ENCODE results near the gene BCAP31. TPM values are rescaled to one million over a fixed set of nuclear protein-coding genes. Genes with fewer than 3 reads are reported as not detected.

The BCAP31 gene
- total and polyA plus RNA-seq, 2 donors (not counting 1 experiment from before 2014, with no cell fraction given), result 59.5 to 117 TPM

DNA sequence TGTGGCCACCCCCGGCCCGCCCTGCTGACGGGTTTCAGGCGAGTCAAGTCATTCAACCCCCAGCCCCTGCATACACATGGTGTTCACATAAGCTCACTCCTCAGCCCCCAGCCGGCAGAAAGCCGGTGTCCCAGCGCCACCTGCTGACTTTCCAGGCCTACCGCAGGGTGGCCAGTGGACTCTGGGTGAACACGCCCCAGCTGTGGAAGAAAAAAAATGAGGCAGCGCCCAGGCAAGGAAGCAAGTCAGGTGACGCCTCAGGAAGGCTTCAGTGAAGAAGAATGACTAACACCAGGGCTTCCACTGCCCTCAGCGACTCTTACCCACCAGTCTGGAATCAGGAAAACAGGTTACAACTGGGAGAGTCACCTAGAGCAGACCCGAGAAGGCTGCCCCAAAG is 15.8 kb downstream of the BCAP31 start:
- Histone ChIP-seq H3K4me2 (replicated peaks; ENCODE audit: low read depth, low read length, poor library complexity, severe bottlenecking) (no peak overlapping the region), H3K27me3 (replicated peaks in 1 of 4; ENCODE audit: control extremely low read depth in 1 of 4, control insufficient read depth in 3 of 4, insufficient read depth in 4 of 4, low read length in 3 of 4) (no peaks in the 10 kb centered on the region), H2AFZ (ENCODE audit: insufficient read depth, low read depth, low read length, poor library complexity, severe bottlenecking) (no peak overlapping the region), H4K20me1 (ENCODE audit: control insufficient read depth, insufficient read depth, low read length, poor library complexity, severe bottlenecking) (peaks cover 61% of the 10 kb centered on the region), H3K4me1 (ENCODE audit: control insufficient read depth in 2 of 2, insufficient read depth in 2 of 2, low read length in 2 of 2) (no peaks in the 10 kb centered on the region), H3K9ac (ENCODE audit: low read length) (no peak overlapping the region), H3K27ac (ENCODE audit: low read length in 2 of 2) (no peak overlapping the region), H3K79me2 (ENCODE audit: control insufficient read depth, insufficient read depth, low read length) (peaks cover 35% of the 10 kb centered on the region), H3K4me3 (ENCODE audit: control extremely low read depth in 1 of 5, extremely low read depth in 1 of 5, insufficient read depth in 1 of 5, low read depth in 2 of 5, low read length in 4 of 5) (no peak overlapping the region), H3K36me3 (replicated peaks in 1 of 2; ENCODE audit: control extremely low read depth in 1 of 2, control insufficient read depth in 1 of 2, extremely low read depth in 1 of 2, insufficient read depth in 2 of 2, low read length in 1 of 2) (peaks cover 0 to 21% of the 10 kb centered on the region in 2 experiments), H3K9me3 (ENCODE audit: control extremely low read depth in 1 of 3, control insufficient read depth in 2 of 3, insufficient read depth in 1 of 3, low read length in 2 of 3) (no peaks in the 10 kb centered on the region)
- intact Hi-C loops (cut with micrococcal nuclease), result no loop called here
- CTCF ChIA-PET, result interaction anchor here (1.1 kb wide), 1 partner anchor 21 kb away, joined by 4 read pairs; the partner anchor contains the start of gene SLC6A8
- DNase-seq (no peak), ATAC-seq (ENCODE audit: low read depth) (no peak)
- POLR2A ChIA-PET, result no interaction called here
- no peaks in the 10 kb centered on the region for H3K9me3 Mint-ChIP-seq (ENCODE audit: insufficient read depth)
- TF ChIP-seq EZH2 (IDR thresholded peaks at IDR 0.05; ENCODE audit: borderline replicate concordance, insufficient read depth, low read depth, low read length, poor library complexity, severe bottlenecking), result no peak
- TF ChIP-seq, protein P1, sequence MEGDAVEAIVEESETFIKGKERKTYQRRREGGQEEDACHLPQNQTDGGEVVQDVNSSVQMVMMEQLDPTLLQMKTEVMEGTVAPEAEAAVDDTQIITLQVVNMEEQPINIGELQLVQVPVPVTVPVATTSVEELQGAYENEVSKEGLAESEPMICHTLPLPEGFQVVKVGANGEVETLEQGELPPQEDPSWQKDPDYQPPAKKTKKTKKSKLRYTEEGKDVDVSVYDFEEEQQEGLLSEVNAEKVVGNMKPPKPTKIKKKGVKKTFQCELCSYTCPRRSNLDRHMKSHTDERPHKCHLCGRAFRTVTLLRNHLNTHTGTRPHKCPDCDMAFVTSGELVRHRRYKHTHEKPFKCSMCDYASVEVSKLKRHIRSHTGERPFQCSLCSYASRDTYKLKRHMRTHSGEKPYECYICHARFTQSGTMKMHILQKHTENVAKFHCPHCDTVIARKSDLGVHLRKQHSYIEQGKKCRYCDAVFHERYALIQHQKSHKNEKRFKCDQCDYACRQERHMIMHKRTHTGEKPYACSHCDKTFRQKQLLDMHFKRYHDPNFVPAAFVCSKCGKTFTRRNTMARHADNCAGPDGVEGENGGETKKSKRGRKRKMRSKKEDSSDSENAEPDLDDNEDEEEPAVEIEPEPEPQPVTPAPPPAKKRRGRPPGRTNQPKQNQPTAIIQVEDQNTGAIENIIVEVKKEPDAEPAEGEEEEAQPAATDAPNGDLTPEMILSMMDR (IDR thresholded peaks at IDR 0.05), result peak; percentile 27
- 47% methylated on average over 10 of the region's 13 CpGs for WGBS (ENCODE audit: insufficient coverage)
- no peaks in the 10 kb centered on the region for H3K4me1 Mint-ChIP-seq
- no peak overlapping the region for H3K27ac Mint-ChIP-seq
- no peak overlapping the region for H3K4me3 Mint-ChIP-seq
- H3K27me3 Mint-ChIP-seq, result no peaks in the 10 kb centered on the region

DNA sequence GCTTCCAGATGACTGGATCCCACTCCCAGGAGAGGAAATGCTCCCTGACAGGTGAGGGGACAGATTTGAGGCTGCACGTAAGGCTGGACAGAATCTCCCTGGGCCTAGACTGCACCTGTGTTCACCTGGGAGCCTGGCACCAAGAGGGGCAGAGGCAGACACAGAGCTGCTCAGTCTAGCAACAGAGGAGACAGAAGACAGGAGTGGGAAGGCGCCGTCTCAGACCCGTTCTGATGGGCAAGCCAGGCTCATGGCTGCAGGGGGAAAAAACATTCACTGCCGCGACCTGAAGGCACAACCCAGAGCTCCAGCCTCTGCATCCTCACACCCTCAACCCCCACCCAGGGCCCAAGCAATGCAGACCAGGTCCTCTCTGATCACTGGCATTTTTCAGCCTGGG is 16.8 kb downstream of the BCAP31 start:
- DNase-seq (no peak), ATAC-seq (ENCODE audit: low read depth) (no peak)
- peaks cover 35% of the 10 kb centered on the region for H3K79me2 ChIP-seq (ENCODE audit: control insufficient read depth, insufficient read depth, low read length)
- peaks cover 0 to 21% of the 10 kb centered on the region in 2 experiments for H3K36me3 ChIP-seq (replicated peaks in 1 of 2; ENCODE audit: control extremely low read depth in 1 of 2, control insufficient read depth in 1 of 2, extremely low read depth in 1 of 2, insufficient read depth in 2 of 2, low read length in 1 of 2)
- peaks cover 63% of the 10 kb centered on the region for H4K20me1 ChIP-seq (ENCODE audit: control insufficient read depth, insufficient read depth, low read length, poor library complexity, severe bottlenecking)
- Mint-ChIP-seq H3K9me3 (ENCODE audit: insufficient read depth) (no peaks in the 10 kb centered on the region), H3K4me1 (no peaks in the 10 kb centered on the region), H3K27ac (no peak overlapping the region), H3K27me3 (no peaks in the 10 kb centered on the region), H3K4me3 (no peak overlapping the region)
- H3K4me3 ChIP-seq (ENCODE audit: control extremely low read depth in 1 of 5, extremely low read depth in 1 of 5, insufficient read depth in 1 of 5, low read depth in 2 of 5, low read length in 4 of 5), result no peak overlapping the region
- ChIA-PET POLR2A (no interaction called here), CTCF (interaction anchor here (1.1 to 1.3 kb wide), 2 partner anchors 20 to 252 kb away, joined by 3 to 4 read pairs; partner anchors contain the start of gene SLC6A8)
- TF ChIP-seq EZH2 (IDR thresholded peaks at IDR 0.05; ENCODE audit: borderline replicate concordance, insufficient read depth, low read depth, low read length, poor library complexity, severe bottlenecking), result no peak
- TF ChIP-seq, protein P1 (IDR thresholded peaks at IDR 0.05), result no peak
- no peaks in the 10 kb centered on the region for H3K9me3 ChIP-seq (ENCODE audit: control extremely low read depth in 1 of 3, control insufficient read depth in 2 of 3, insufficient read depth in 1 of 3, low read length in 2 of 3)
- no peaks in the 10 kb centered on the region for H3K27me3 ChIP-seq (replicated peaks in 1 of 4; ENCODE audit: control extremely low read depth in 1 of 4, control insufficient read depth in 3 of 4, insufficient read depth in 4 of 4, low read length in 3 of 4)
- no peaks in the 10 kb centered on the region for H3K4me1 ChIP-seq (ENCODE audit: control insufficient read depth in 2 of 2, insufficient read depth in 2 of 2, low read length in 2 of 2)
- H3K9ac ChIP-seq (ENCODE audit: low read length), result no peak overlapping the region
- 95% methylated on average over 2 of the region's 6 CpGs for WGBS (ENCODE audit: insufficient coverage)
- no peak overlapping the region for H3K27ac ChIP-seq (ENCODE audit: low read length in 2 of 2)
- intact Hi-C loops (cut with micrococcal nuclease), result no loop called here
- no peak overlapping the region for H2AFZ ChIP-seq (ENCODE audit: insufficient read depth, low read depth, low read length, poor library complexity, severe bottlenecking)
- H3K4me2 ChIP-seq (replicated peaks; ENCODE audit: low read depth, low read length, poor library complexity, severe bottlenecking), result no peak overlapping the region
